Spleen (tissue), 11 donors: Measurements from ENCODE around the gene MAGI2. TPM values are rescaled to one million over a fixed set of nuclear protein-coding genes. Genes with fewer than 3 reads are reported as not detected.

ENCODE experiments used
- DNase-seq: peaks from one replicate; pipeline ENCODE4 v3.0.0-alpha.2; 2020
- H3K27ac ChIP-seq, 8 donors: fragments of 200-600 bp; sonication (generic) in 7 of 8; 1 replicate in 4 of 8; 2 replicates in 4 of 8; pipeline versions ENCODE4 v1.5.0 to v1.8.0; 2016 to 2021; ENCODE audit warnings: inconsistent platforms in 4 of 8, mild to moderate bottlenecking in 4 of 8, moderate library complexity in 1 of 8
- H3K27me3 ChIP-seq, 7 donors: fragments of 200-600 bp; sonication (generic) in 6 of 7; replicated peaks in 1 of 7; 1 replicate in 4 of 7; 2 replicates in 3 of 7; pipeline versions ENCODE4 v1.5.0 to v1.8.0; 2016 to 2021; ENCODE audit warnings: inconsistent platforms in 3 of 7, mild to moderate bottlenecking in 1 of 7
- H3K36me3 ChIP-seq, 6 donors: fragments of 200-600 bp; sonication (generic) in 5 of 6; 1 replicate in 4 of 6; 2 replicates in 2 of 6; pipeline versions ENCODE4 v1.5.0 to v1.8.0; 2016 to 2021; ENCODE audit warnings: inconsistent platforms in 2 of 6
- H3K4me1 ChIP-seq, 6 donors: fragments of 200-600 bp; sonication (generic) in 5 of 6; 1 replicate in 3 of 6; 2 replicates in 3 of 6; pipeline versions ENCODE4 v1.5.0 to v1.8.0; 2016 to 2021; ENCODE audit warnings: inconsistent platforms in 3 of 6
- H3K4me3 ChIP-seq, 8 donors: fragments of 200-600 bp; sonication (generic) in 7 of 8; 1 replicate in 4 of 8; 2 replicates in 4 of 8; pipeline versions ENCODE4 v1.5.0 to v1.8.0; 2016 to 2021; ENCODE audit warnings: inconsistent platforms in 4 of 8, mild to moderate bottlenecking in 4 of 8, moderate library complexity in 2 of 8
- H3K9me3 ChIP-seq, 8 donors: fragments of 200-600 bp; sonication (generic) in 7 of 8; 1 replicate in 4 of 8; 2 replicates in 4 of 8; pipeline versions ENCODE4 v1.5.0 to v1.8.0; 2016 to 2021; ENCODE audit warnings: inconsistent platforms in 4 of 8
- CTCF ChIP-seq, 11 experiments: fragments of 200-600 bp in 7 of 11; fragments of 450-650 bp in 4 of 11; sonication (generic) in 4 of 11; IDR thresholded peaks in 8 of 11; conservative IDR thresholded peaks in 3 of 11; 1 replicate in 7 of 11; 2 replicates in 4 of 11; pipeline versions ENCODE4 v1.4.0 to v1.8.0; 2016 to 2021; ENCODE audit warnings: antibody characterized with exemption in 11 of 11, inconsistent platforms in 4 of 11, mild to moderate bottlenecking in 1 of 11
- POLR2A ChIP-seq, 3 donors: fragments of 450-650 bp; IDR thresholded peaks; one replicate each; pipeline ENCODE4 v1.5.1; 2017; ENCODE audit warnings: antibody characterized with exemption in 3 of 3, mild to moderate bottlenecking in 1 of 3
- POLR2AphosphoS5 ChIP-seq, 3 donors: sonication (generic); formaldehyde crosslinking; IDR thresholded peaks; one replicate each; pipeline ENCODE4 v1.5.1; 2017; ENCODE audit warnings: antibody characterized with exemption in 3 of 3
- WGBS, 5 donors: extraction: QIAGEN DNeasy Blood & Tissue Kit in 3 of 5; methylation state at CpG; one replicate each; pipeline versions ENCODE4 v1.1.5 to v1.1.7; 2013 to 2018; 5-methylcytosine and 5-hydroxymethylcytosine counted together
- intact Hi-C: fragments of 100-400 bp; cut with DNase I; formaldehyde crosslinking; loops from one replicate; pipeline ENCODE4 v1.15.0; 2023; ENCODE audit warnings: low total_unique reads
- polyA plus RNA-seq, 3 donors: library from polyadenylated mRNA; stranded (reverse); fragments of 200-250 nt; gene quantifications; one replicate each; pipeline ENCODE4 v1.2.1, GENCODE V29; 2013
- total RNA-seq, 7 donors: library from RNA; depleted of rRNA in 3 of 7; stranded (reverse); fragments of >200 nt in 3 of 7; fragmentation: NEBNext Ultra II Directional in 4 of 7; extraction: Animal tissue kit (Norgen Biotek cat#: 25700) in 4 of 7; gene quantifications; one replicate each; pipeline versions ENCODE4 v1.1.0 to v1.2.1, GENCODE V29; 2016 to 2021
- donor health status: healthy with polysubstance abuse.
- donor health status: DM: no; HTN: no; CAD: no; lungs with moderate emphysema.
- donor health status: DM: no; HTN: no; CAD: no.
- donor health status: Bipolar disorder and iron deficiency.
- donor health status: healthy.
- donor health status: DM: no; HTN: no; CAD: no.
- donor health status: DM: yes; HTN: yes; CAD: no.

MAGI2 gene
- total and polyA plus RNA-seq, 10 donors, result 0.74 to 18.1 (median 11.1) TPM

- H3K4me1 ChIP-seq, result no peaks in the 10 kb centered on the region
- no peaks in the 10 kb centered on the region for H3K9me3 ChIP-seq
- H3K27me3 ChIP-seq, result no peaks in the 10 kb centered on the region
- TF ChIP-seq POLR2A (IDR thresholded peaks at IDR 0.05) (no peak), POLR2AphosphoS5 (IDR thresholded peaks at IDR 0.05) (no peak), CTCF (IDR thresholded peaks at IDR 0.05 in 8 of 11, conservative IDR thresholded peaks at IDR 0.05 in 3 of 11) (no peak)
- no peak for DNase-seq
- no peaks in the 10 kb centered on the region for H3K36me3 ChIP-seq
- no peak overlapping the region for H3K4me3 ChIP-seq
- H3K27ac ChIP-seq, result no peak overlapping the region
- intact Hi-C loops, result no loop called here
Measured at GRCh38 chr7:78057571-78057970, 1395.9 kb downstream of the MAGI2 start.

- Histone ChIP-seq H3K27me3 (no peaks in the 10 kb centered on the region), H3K27ac (no peak overlapping the region), H3K9me3 (no peaks in the 10 kb centered on the region), H3K36me3 (no peaks in the 10 kb centered on the region), H3K4me1 (no peaks in the 10 kb centered on the region), H3K4me3 (no peak overlapping the region)
- intact Hi-C loops, result no loop called here
- 94 to 100% (median 100%) methylated on average over 1 of the region's 1 CpG for WGBS, 5 donors
- no peak for DNase-seq
- TF ChIP-seq POLR2AphosphoS5 (IDR thresholded peaks at IDR 0.05) (no peak), POLR2A (IDR thresholded peaks at IDR 0.05) (no peak), CTCF (IDR thresholded peaks at IDR 0.05 in 8 of 11, conservative IDR thresholded peaks at IDR 0.05 in 3 of 11) (no peak)
Measured at GRCh38 chr7:78055599-78055998, 1397.9 kb downstream of the MAGI2 start.

- TF ChIP-seq POLR2A (IDR thresholded peaks at IDR 0.05) (no peak), CTCF (IDR thresholded peaks at IDR 0.05 in 8 of 11, conservative IDR thresholded peaks at IDR 0.05 in 3 of 11) (no peak), POLR2AphosphoS5 (IDR thresholded peaks at IDR 0.05) (no peak)
- 70 to 79% (median 75%) methylated on average over 3 of the region's 3 CpGs for WGBS, 5 donors
- no peaks in the 10 kb centered on the region for H3K9me3 ChIP-seq
- H3K36me3 ChIP-seq, result no peaks in the 10 kb centered on the region
- H3K27ac ChIP-seq, result no peak overlapping the region
- intact Hi-C loops, result no loop called here
- DNase-seq, result no peak
- H3K4me1 ChIP-seq, result no peaks in the 10 kb centered on the region
- H3K4me3 ChIP-seq, result no peak overlapping the region
- no peaks in the 10 kb centered on the region for H3K27me3 ChIP-seq
Measured at GRCh38 chr7:78055001-78055573, 1398.4 kb downstream of the MAGI2 start.

GRCh38 chr7:78052112-78052511 is 1401.4 kb downstream of the MAGI2 start:
- Histone ChIP-seq H3K36me3 (no peaks in the 10 kb centered on the region), H3K27ac (no peak overlapping the region), H3K4me1 (no peaks in the 10 kb centered on the region), H3K27me3 (no peaks in the 10 kb centered on the region), H3K9me3 (no peaks in the 10 kb centered on the region), H3K4me3 (no peak overlapping the region)
- DNase-seq, result no peak
- no peak for TF ChIP-seq POLR2AphosphoS5 (IDR thresholded peaks at IDR 0.05)
- TF ChIP-seq POLR2A (IDR thresholded peaks at IDR 0.05), result no peak
- no peak for TF ChIP-seq CTCF (IDR thresholded peaks at IDR 0.05 in 8 of 11, conservative IDR thresholded peaks at IDR 0.05 in 3 of 11)
- intact Hi-C loops, result no loop called here
- 61 to 65% (median 62%) methylated on average over 7 of the region's 7 CpGs for WGBS, 5 donors
